DOHH2 (cell line): ENCODE results near the gene CDK14.

Source experiments
- EZH2phosphoT487 ChIP-seq: fragments of 200-600 bp; sonication (generic); IDR thresholded peaks from 2 replicates; pipeline ENCODE4 v1.6.1; 2017; ENCODE audit warnings: borderline replicate concordance, mild to moderate bottlenecking, antibody characterized with exemption, low read length, moderate library complexity, mixed read lengths
- TF ChIP-seq, protein P1 (sequence below): fragments of 200-600 bp; sonication (generic); IDR thresholded peaks from one replicate; pipeline ENCODE4 v1.5.1; 2014; ENCODE audit warnings: antibody characterized with exemption, mild to moderate bottlenecking, low read depth, low read length; ENCODE audit not compliant: poor library complexity, severe bottlenecking

DNA sequence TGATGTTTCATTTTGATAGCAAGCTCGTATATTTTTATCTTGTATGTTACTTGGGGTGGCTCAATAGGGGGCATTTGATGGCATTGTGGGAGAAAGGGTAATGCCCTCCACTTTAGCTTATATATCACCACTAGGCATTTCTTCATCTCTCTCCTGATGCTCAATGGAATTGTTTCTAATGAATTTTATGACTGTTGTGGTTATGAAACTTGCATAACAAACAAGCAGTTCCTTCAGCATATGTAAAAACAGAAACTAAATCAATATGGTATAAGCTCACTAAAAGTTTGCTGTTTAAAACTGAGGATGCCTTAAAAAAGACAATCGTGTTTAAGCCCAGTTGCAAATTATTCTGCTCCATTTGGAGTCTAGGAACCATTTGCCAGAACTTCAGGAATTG, 75.5 kb downstream of the CDK14 start:
- TF ChIP-seq, protein P1, sequence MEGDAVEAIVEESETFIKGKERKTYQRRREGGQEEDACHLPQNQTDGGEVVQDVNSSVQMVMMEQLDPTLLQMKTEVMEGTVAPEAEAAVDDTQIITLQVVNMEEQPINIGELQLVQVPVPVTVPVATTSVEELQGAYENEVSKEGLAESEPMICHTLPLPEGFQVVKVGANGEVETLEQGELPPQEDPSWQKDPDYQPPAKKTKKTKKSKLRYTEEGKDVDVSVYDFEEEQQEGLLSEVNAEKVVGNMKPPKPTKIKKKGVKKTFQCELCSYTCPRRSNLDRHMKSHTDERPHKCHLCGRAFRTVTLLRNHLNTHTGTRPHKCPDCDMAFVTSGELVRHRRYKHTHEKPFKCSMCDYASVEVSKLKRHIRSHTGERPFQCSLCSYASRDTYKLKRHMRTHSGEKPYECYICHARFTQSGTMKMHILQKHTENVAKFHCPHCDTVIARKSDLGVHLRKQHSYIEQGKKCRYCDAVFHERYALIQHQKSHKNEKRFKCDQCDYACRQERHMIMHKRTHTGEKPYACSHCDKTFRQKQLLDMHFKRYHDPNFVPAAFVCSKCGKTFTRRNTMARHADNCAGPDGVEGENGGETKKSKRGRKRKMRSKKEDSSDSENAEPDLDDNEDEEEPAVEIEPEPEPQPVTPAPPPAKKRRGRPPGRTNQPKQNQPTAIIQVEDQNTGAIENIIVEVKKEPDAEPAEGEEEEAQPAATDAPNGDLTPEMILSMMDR = no peak
- no peak for TF ChIP-seq EZH2phosphoT487
